ENCODE results near the gene SPI1. TPM values are rescaled to one million over a fixed set of nuclear protein-coding genes. Genes with fewer than 3 reads are reported as not detected.

SPI1 gene
- total and polyA plus RNA-seq, 8 donors, result 1.0 to 24.2 (median 5.6) TPM

- ATAC-seq (no peak), FAIRE-seq (no peak), DNase-seq (no peak)
- TF ChIP-seq CTCF (IDR thresholded peaks at IDR 0.05), result no peak
- Histone ChIP-seq H3K27me3 (no peaks in the 10 kb centered on the region), H3K4me1 (no peaks in the 10 kb centered on the region), H3K36me3 (peaks cover 0 to 8% (median 6%) of the 10 kb centered on the region in 3 donors), H3K9me3 (no peaks in the 10 kb centered on the region), H3K27ac (no peak overlapping the region), H3K4me3 (no peak overlapping the region)
- WGBS, 2 donors, result 83 to 88% methylated on average over 7 to 8 of the region's 8 CpGs
- intact Hi-C loops (cut with DNase I), result no loop called here
Measured at GRCh38 chr11:47333886-47334443, 44.4 kb downstream of the SPI1 start.

GRCh38 chr11:47333526-47333845 is 44.9 kb downstream of the SPI1 start:
- Histone ChIP-seq H3K4me3 (no peak overlapping the region), H3K27me3 (no peaks in the 10 kb centered on the region), H3K9me3 (no peaks in the 10 kb centered on the region), H3K27ac (no peak overlapping the region), H3K36me3 (peaks cover 0 to 9% (median 8%) of the 10 kb centered on the region in 3 donors), H3K4me1 (no peaks in the 10 kb centered on the region)
- ATAC-seq (no peak), DNase-seq (no peak), FAIRE-seq (no peak)
- TF ChIP-seq CTCF (IDR thresholded peaks at IDR 0.05), result no peak
- WGBS, 2 donors, result 92 to 95% methylated on average over 14 of the region's 14 CpGs
- intact Hi-C loops (cut with DNase I), result no loop called here

GRCh38 chr11:47332791-47333525 is 45.4 kb downstream of the SPI1 start:
- no peak overlapping the region for H3K27ac ChIP-seq
- no peak for DNase-seq
- TF ChIP-seq CTCF (IDR thresholded peaks at IDR 0.05), result no peak
- no peak for FAIRE-seq
- no peak for ATAC-seq
- no peaks in the 10 kb centered on the region for H3K27me3 ChIP-seq
- no peaks in the 10 kb centered on the region for H3K4me1 ChIP-seq
- H3K9me3 ChIP-seq, result no peaks in the 10 kb centered on the region
- WGBS, 2 donors, result 90 to 94% methylated on average over 19 to 20 of the region's 20 CpGs
- peaks cover 0 to 9% (median 8%) of the 10 kb centered on the region in 3 donors for H3K36me3 ChIP-seq
- no peak overlapping the region for H3K4me3 ChIP-seq
- intact Hi-C loops (cut with DNase I), result no loop called here

GRCh38 chr11:47332303-47332711 is 46.0 kb downstream of the SPI1 start:
- FAIRE-seq, result no peak

More at GRCh38 chr11:47332303-47332711, 46.0 kb downstream of the SPI1 start:
- no peak for ATAC-seq
- peak in 1 of 6 donors; percentile 47 for DNase-seq
- Histone ChIP-seq H3K4me1 (no peaks in the 10 kb centered on the region), H3K9me3 (no peaks in the 10 kb centered on the region), H3K4me3 (no peak overlapping the region), H3K27me3 (no peaks in the 10 kb centered on the region), H3K27ac (no peak overlapping the region), H3K36me3 (peaks cover 0 to 13% (median 9%) of the 10 kb centered on the region in 3 donors)
- WGBS, 2 donors, result 76 to 81% methylated on average over 13 of the region's 13 CpGs
- no peak for TF ChIP-seq CTCF (IDR thresholded peaks at IDR 0.05)
- intact Hi-C loops (cut with DNase I), result no loop called here
